ENCODE results near the gene ARL5A. TPM values are rescaled to one million over a fixed set of nuclear protein-coding genes. Genes with fewer than 3 reads are reported as not detected.

ARL5A gene
- total and polyA plus RNA-seq, 9 of the 15 experiments (the other 6 are each of a cell fraction or from before 2014, with no cell fraction given): 16.3 to 117 (median 88.4) TPM

- TF ChIP-seq PRPF4 (IDR thresholded peaks at IDR 0.05; ENCODE audit: insufficient read depth, low read depth, low read length, poor library complexity, severe bottlenecking) (no peak), IRF2 (CRISPR knock-in tag; IDR thresholded peaks at IDR 0.05) (no peak), SIN3B (IDR thresholded peaks at IDR 0.05; ENCODE audit: low read depth) (peak; percentile 75), ZFP36 (IDR thresholded peaks at IDR 0.05; ENCODE audit: low read depth, low read length, partially characterized antibody) (peak; percentile 26), ZNF124 (CRISPR knock-in tag; IDR thresholded peaks at IDR 0.05) (no peak), ZFP30 (CRISPR knock-in tag; IDR thresholded peaks at IDR 0.05; ENCODE audit: borderline replicate concordance) (no peak), ERF (CRISPR knock-in tag; IDR thresholded peaks at IDR 0.05) (peak; percentile 64; the same call in 1 of the 2 replicates), ZEB2 (IDR thresholded peaks at IDR 0.05) (peak; percentile 38; the same call in 1 of the 2 replicates), ZNF41 (CRISPR knock-in tag; conservative IDR thresholded peaks at IDR 0.05) (no peak), MITF (IDR thresholded peaks at IDR 0.05) (no peak), THRA (IDR thresholded peaks at IDR 0.05) (no peak)
- TF ChIP-seq, protein P1, sequence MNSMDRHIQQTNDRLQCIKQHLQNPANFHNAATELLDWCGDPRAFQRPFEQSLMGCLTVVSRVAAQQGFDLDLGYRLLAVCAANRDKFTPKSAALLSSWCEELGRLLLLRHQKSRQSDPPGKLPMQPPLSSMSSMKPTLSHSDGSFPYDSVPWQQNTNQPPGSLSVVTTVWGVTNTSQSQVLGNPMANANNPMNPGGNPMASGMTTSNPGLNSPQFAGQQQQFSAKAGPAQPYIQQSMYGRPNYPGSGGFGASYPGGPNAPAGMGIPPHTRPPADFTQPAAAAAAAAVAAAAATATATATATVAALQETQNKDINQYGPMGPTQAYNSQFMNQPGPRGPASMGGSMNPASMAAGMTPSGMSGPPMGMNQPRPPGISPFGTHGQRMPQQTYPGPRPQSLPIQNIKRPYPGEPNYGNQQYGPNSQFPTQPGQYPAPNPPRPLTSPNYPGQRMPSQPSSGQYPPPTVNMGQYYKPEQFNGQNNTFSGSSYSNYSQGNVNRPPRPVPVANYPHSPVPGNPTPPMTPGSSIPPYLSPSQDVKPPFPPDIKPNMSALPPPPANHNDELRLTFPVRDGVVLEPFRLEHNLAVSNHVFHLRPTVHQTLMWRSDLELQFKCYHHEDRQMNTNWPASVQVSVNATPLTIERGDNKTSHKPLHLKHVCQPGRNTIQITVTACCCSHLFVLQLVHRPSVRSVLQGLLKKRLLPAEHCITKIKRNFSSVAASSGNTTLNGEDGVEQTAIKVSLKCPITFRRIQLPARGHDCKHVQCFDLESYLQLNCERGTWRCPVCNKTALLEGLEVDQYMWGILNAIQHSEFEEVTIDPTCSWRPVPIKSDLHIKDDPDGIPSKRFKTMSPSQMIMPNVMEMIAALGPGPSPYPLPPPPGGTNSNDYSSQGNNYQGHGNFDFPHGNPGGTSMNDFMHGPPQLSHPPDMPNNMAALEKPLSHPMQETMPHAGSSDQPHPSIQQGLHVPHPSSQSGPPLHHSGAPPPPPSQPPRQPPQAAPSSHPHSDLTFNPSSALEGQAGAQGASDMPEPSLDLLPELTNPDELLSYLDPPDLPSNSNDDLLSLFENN (IDR thresholded peaks at IDR 0.05; ENCODE audit: low read depth in 2 of 2, low read length in 2 of 2): no peak
- TF ChIP-seq, protein P2, sequence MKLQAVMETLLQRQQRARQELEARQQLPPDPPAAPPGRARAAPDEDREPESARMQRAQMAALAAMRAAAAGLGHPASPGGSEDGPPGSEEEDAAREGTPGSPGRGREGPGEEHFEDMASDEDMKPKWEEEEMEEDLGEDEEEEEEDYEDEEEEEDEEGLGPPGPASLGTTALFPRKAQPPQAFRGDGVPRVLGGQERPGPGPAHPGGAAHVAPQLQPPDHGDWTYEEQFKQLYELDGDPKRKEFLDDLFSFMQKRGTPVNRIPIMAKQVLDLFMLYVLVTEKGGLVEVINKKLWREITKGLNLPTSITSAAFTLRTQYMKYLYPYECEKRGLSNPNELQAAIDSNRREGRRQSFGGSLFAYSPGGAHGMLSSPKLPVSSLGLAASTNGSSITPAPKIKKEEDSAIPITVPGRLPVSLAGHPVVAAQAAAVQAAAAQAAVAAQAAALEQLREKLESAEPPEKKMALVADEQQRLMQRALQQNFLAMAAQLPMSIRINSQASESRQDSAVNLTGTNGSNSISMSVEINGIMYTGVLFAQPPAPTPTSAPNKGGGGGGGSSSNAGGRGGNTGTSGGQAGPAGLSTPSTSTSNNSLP (IDR thresholded peaks at IDR 0.05; ENCODE audit: borderline replicate concordance, low read depth, low read length): no peak
- TF ChIP-seq, protein P3, sequence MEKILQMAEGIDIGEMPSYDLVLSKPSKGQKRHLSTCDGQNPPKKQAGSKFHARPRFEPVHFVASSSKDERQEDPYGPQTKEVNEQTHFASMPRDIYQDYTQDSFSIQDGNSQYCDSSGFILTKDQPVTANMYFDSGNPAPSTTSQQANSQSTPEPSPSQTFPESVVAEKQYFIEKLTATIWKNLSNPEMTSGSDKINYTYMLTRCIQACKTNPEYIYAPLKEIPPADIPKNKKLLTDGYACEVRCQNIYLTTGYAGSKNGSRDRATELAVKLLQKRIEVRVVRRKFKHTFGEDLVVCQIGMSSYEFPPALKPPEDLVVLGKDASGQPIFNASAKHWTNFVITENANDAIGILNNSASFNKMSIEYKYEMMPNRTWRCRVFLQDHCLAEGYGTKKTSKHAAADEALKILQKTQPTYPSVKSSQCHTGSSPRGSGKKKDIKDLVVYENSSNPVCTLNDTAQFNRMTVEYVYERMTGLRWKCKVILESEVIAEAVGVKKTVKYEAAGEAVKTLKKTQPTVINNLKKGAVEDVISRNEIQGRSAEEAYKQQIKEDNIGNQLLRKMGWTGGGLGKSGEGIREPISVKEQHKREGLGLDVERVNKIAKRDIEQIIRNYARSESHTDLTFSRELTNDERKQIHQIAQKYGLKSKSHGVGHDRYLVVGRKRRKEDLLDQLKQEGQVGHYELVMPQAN (IDR thresholded peaks at IDR 0.05; ENCODE audit: borderline replicate concordance): peak; percentile 39; the same call in 1 of the 2 replicates
- TF ChIP-seq, protein P4, sequence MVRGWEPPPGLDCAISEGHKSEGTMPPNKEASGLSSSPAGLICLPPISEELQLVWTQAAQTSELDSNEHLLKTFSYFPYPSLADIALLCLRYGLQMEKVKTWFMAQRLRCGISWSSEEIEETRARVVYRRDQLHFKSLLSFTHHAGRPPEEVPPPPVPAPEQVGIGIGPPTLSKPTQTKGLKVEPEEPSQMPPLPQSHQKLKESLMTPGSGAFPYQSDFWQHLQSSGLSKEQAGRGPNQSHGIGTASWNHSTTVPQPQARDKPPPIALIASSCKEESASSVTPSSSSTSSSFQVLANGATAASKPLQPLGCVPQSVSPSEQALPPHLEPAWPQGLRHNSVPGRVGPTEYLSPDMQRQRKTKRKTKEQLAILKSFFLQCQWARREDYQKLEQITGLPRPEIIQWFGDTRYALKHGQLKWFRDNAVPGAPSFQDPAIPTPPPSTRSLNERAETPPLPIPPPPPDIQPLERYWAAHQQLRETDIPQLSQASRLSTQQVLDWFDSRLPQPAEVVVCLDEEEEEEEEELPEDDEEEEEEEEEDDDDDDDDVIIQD (CRISPR knock-in tag; IDR thresholded peaks at IDR 0.05): peak; percentile 90; the same call in 1 of the 2 replicates
Observed at GRCh38 chr2:151828143-151828889, at the start of gene ARL5A (continued).

Data from K562 (cell line).